ENCODE results near the gene DSCAM.
"Not testable (repeated sequence)": the region's sequence is repeated elsewhere in the genome, so short reads cannot be mapped to it uniquely, and the experiment has no call there.

The DSCAM gene

GRCh38 chr21:40194185-40194980, 652.6 kb downstream of the DSCAM start:
- no peak for DNase-seq (ENCODE audit: low read depth in 2 of 3, low spot score in 1 of 3)

DNA sequence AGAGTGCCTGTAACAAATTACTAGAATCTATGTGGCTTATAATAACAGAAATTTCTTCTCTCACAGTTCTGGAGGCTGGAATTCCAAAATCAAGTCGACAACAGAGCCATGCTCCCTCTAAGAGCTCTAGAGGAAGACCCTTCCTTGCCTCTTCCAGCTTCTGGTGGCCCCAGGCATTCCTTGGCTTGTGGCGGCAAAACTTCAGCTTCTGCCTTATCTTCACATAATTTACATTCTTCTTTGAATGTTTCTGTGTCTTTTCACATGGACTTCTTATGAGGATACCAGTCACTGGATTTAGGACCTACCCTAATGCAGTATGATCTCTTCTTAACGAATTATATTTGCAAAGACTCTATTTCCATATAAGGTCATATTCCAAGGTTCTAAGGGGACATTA, 655.3 kb downstream of the DSCAM start:
- DNase-seq (ENCODE audit: low read depth in 2 of 3, low spot score in 1 of 3) = no peak

- DNase-seq (ENCODE audit: low read depth in 2 of 3, low spot score in 1 of 3) = no peak
Measured at GRCh38 chr21:40191196-40191595, 655.8 kb downstream of the DSCAM start.

DNA sequence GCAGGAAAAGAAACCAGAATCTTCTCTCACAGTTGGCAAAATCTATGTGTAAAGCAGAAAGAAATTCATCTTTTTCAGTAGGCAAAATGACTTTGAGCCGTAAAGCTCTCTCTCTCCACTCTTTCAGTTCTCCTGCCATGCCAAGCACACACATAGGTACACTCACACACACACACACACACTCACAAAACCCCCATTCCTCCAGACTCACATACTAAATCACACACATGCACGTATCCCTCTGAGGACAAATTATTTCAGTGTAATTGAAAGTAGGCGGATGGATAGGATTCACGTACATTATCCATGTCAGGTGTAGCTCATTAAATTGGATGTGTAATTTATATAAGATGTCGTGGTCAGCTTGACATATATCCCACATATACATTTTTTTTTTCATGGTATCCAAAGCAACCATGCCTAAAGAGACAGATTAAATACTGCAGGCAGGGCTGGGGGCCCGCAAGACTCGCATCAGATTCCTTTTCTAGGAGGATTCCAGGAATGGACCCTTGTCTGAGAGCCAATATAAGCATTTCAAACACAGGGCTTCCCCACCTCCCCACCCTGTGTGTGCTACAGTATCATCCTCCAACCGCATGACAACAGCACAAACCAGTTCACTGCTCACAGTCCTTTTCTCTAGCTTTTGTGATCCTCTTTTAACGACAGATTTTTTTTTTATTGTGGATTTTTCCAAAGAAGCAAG, 658.9 kb downstream of the DSCAM start:
- DNase-seq (ENCODE audit: low read depth in 2 of 3, low spot score in 1 of 3) = no peak

DNA sequence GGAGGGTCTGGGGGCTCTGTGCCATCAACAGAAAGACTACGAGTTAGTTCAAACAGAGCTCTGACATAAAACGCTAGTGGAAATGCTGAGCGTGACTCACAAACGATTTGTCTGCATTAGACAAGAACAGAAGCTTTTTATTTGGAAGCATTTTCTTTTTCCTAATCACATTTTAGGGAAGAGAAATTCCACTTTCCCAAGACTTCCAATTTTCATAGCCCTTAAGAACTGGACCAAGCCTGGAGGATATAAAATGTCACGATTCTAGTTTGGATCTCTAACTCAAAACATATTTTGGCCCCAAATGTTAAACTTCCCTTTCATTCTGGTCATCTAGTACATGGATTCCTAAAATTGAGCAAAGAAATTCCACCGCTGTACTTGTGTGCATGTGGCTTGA, 659.7 kb downstream of the DSCAM start:
- no peak for DNase-seq (ENCODE audit: low read depth in 2 of 3, low spot score in 1 of 3)

DNA sequence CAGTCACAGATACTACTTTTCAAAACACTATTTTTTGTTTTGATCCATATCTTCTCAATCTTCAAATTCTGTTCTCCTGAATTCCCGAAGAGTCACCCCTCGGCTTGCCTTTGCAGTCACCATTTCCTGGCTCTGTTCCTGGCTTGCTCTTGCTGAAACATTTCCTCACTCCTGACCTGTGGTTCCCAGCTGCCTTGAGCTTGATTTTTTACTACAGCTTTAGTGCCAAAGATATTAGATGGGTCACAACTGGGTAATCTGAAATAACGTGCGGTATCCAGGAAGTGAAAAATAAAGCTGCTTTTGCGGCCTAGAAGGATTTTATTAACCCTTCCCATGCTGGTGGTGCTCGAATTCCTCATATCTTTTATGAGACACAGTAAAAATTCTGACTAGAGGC, 660.9 kb downstream of the DSCAM start:
- no peak for DNase-seq (ENCODE audit: low read depth in 2 of 3, low spot score in 1 of 3)

DNA sequence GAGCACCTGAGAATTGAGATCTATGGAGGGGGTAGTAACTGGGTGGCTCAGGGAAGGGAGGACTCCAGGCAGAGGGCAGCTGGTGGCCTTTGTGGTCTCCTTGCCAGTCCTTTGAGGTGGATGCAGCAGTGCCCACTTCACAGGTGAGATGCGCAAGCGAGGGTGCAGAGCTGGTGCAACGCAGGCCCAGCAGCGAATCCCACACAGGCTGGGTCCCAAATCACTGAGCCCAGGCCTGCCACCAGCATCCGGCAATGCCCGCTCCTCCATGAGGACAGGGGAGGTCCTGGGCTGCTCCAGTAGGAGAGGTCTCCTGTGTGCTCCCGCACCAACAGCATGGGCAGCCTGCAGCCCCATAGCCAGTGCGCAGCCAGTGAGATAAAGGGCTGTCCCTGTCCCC, 661.8 kb downstream of the DSCAM start:
- no peak for DNase-seq (ENCODE audit: low read depth in 2 of 3, low spot score in 1 of 3)

DNA sequence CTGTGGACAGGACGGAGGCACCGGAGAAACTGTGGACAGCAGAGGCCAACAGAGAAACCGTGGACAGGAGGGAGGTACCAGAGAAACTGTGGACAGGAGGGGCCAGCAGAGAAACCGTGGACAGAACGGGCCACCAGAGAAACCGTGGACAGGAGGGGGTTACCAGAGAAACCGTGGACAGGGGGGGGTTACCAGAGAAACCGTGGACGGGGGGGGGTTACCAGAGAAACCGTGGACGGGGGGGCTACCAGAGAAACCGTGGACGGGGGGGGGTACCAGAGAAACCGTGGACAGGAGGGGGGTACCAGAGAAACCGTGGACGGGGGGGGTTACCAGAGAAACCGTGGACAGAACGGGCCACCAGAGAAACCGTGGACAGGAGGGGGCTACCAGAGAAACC, 664.5 kb downstream of the DSCAM start:
- DNase-seq (ENCODE audit: low read depth in 2 of 3, low spot score in 1 of 3) = not testable (repeated sequence)

DNA sequence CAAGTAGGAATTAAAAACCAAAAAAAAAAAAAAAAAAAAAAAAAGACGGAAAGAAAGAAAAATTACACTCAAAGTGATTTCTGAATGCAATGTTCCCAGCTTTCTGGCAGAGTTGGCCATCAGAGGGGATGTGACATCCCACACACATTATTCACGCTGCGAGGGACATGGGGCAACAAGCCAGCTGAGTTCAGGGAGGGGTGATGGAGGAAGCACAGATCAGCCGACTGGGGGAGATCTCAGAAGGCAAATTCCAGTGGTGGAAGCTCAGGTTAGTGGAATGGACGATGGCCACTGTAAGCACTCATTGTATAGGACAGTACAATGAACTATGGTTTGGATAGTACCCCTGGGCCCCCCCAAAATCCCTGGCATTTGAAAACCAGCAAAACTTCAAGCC, 667.8 kb downstream of the DSCAM start:
- DNase-seq (ENCODE audit: low read depth in 2 of 3, low spot score in 1 of 3) = no peak

- DNase-seq (ENCODE audit: low read depth in 2 of 3, low spot score in 1 of 3) = no peak
Measured at GRCh38 chr21:40178726-40179125, 668.2 kb downstream of the DSCAM start.

DNA sequence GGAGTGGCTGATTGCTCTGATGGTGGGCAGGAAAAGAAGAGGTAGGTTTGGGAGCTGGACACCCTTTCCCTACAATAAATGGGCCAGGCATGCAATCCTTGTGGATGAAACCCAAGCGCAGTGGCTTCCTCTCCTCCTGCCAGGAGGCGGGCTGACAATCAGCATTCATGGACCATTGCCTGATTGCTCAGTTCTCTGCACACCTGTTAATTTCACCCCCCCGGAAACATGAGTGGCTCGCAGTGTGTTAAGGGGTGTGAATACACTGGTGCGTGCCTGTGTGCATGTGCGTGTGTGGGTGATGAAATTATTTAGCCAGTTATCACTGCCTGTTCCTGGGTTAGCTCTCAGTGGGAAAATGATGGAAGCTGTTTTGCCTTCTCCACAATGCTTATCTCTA, 669.0 kb downstream of the DSCAM start:
- no peak for DNase-seq (ENCODE audit: low read depth in 2 of 3, low spot score in 1 of 3)

DNA sequence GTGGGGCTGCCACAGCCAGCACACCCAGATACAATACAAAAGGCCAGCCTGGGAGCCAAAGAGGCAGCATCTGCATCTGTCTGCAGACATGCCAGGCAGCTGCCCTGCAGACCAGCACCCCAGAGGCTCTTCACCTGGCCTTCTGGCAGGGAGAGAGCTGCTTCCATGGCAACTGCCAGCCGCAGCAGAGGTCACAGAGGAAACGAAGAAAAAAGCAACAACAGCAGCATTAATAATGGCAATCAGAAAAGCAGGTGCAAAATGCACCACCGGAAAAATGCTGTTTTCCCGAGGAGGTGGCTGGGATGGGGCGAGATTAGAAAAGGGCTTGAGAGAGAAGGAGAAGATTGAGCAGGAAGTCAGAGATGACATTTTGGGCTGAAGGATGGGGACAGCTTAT, 670.2 kb downstream of the DSCAM start:
- no peak for DNase-seq (ENCODE audit: low read depth in 2 of 3, low spot score in 1 of 3)

DNA sequence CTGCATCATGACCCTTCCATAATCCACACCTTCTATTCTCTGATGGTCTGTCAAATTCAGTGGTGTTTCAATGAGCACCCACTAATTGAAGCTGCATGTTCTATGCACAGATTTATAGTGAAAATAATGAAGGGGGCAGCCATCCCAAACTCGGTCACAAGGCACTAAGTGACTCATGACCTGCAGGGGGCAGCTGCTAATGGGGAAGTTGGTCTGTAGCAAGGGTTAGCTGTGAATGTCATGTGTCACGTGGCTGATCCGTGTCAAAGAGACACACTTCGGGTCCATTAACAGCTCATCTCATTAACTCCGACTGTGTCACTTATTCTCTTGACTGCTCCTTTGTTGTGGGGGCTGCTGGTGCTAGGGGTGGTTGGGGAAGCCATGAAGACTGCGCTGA, 673.1 kb downstream of the DSCAM start:
- no peak for DNase-seq (ENCODE audit: low read depth in 2 of 3, low spot score in 1 of 3)

DNA sequence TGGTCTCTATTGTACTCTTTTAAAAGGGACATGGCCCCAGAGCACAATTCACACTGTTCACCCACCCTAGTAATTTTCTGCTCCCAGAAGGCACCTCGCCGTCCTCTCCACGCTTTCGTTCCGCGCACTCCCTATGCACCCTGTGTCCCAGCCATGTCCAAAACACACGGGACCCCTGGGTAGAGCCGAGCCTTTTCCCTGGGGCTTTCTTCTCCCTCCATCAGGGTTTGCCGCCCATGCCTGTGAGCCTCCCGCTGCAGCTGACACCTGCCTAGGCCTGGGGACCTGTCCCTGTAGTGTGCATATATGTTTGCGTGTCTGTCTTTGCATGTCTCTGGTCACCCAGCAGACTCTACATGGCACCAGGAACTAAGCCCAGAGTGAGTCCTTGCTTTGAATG, 677.0 kb downstream of the DSCAM start:
- DNase-seq (ENCODE audit: low read depth in 2 of 3, low spot score in 1 of 3) = no peak

- no peak for DNase-seq (ENCODE audit: low read depth in 2 of 3, low spot score in 1 of 3)
Measured at GRCh38 chr21:40166291-40166843, 680.6 kb downstream of the DSCAM start.

DNA sequence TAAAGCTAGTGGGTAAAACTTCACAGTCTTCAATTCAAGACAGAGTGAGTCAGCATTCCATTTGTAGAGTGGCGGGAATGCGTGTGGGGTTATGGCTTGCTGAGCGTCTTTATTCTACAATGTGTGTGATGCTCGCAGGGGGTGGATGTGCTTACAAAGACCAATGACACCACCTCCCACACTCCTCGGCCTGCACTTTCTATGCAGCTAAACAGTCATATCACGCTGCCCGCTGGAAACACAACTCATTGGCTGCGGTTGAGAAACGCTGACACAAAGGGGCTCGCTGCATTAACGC, 681.2 kb downstream of the DSCAM start:
- DNase-seq (ENCODE audit: low read depth in 2 of 3, low spot score in 1 of 3) = no peak

- no peak for DNase-seq (ENCODE audit: low read depth in 2 of 3, low spot score in 1 of 3)
Measured at GRCh38 chr21:40164905-40165772, 681.8 kb downstream of the DSCAM start.

DNA sequence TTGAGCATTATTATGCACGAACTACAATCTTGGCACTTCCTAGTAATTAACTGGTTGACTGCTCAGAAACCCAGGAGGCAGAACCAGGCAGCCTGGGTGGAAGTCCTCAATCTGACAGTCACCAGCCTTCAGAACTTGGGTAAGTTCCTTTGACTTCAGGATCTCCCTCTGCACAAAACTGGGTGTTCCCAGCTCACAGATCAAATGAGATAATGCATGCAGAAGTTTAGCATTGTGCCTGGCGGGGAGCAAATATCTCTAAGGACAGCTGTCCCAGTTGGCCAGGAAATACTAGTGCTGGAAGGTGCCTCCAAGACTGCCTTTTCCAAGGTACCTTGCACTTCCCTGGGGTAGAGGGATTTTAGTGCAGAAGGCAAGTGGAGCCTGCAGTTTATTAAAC, 684.9 kb downstream of the DSCAM start:
- no peak for DNase-seq (ENCODE audit: low read depth in 2 of 3, low spot score in 1 of 3)

DNA sequence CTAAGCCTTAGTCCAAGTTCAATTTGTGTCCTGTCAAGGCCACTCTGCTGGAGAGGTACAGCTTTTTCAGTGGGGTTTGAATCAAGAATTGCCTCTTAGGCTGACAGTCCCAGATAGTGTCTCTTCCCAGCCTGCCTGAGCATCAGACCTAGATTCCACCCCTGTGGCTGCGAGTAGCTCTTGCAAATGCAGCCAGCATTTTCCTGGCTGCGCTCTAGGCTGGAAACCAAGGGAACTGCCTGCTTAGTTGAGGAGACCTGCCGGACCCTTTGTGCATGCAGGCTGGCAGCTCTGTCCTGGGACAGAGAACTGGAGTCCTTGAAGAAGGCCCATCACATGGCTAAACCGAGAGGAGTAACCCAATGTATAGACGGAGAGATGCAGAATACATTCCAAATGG, 686.0 kb downstream of the DSCAM start:
- no peak for DNase-seq (ENCODE audit: low read depth in 2 of 3, low spot score in 1 of 3)

DNA sequence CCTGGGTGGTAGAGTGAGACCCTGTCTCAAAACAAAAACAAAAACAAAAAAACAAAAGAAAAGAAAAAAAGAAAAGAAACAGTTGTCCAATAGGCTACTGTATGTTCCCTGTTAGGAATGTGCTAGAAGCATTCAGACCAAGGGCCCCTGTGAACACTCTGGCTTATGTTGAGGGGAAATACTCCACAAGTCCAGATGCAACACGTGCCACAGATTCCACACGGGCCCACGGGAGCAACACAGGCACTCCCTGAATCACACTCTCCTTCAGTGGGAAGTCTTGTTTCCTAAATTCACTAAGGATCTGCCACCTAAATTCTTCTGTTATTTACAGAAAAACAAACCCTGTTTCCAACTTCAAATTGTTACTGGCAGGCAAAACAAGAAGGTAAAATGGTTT, 688.6 kb downstream of the DSCAM start:
- DNase-seq (ENCODE audit: low read depth in 2 of 3, low spot score in 1 of 3) = no peak

DNA sequence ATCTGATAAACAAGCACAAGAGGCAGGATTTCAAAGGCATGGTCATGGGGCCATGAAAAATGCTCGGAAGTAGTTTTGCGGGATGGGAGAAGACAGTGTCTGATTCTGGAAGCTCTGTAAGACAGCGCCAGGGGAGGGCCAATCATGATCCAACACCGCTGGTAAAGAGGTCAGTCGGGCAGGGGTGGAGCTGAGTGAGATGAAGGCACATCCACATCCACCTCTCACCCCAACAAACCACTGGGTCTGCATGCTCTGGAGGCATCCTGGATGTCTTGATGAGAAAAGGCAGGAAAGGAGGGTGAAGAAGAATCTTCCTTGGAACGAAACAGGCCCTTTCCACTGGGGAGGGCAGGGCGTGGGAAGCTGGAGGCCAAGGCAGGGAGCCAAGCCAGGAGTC, 691.4 kb downstream of the DSCAM start:
- no peak for DNase-seq (ENCODE audit: low read depth in 2 of 3, low spot score in 1 of 3)

DNA sequence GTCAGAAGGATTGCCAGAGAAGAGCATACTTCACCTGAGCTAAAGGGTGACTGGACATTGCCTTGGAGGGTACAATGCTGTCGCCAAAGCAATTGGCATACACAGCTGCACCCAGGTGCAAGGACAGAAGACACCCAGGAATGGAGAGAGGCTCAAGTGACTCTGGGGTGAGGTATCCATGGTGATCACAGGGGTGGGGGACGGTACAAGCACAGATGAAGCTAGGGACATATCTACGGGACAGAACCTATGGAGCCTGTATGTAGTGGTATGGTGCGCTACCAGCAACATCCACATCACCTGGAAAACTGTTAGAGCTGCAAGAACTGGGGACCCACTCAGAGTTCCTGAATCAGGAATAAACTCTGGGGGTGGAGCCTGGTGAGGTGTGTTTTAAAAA, 693.6 kb downstream of the DSCAM start:
- DNase-seq (ENCODE audit: low read depth in 2 of 3, low spot score in 1 of 3) = no peak

All from stimulated activated CD4-positive, alpha-beta T cell treated with anti-CD3 and anti-CD28 coated beads, Interleukin-12 subunit alpha, Interleukin-12 subunit beta, amount 100 ng/mL, for 48 hours (primary cell).